Measurements from ENCODE around the gene ZNF202.
"Not testable (repeated sequence)": the region's sequence is repeated elsewhere in the genome, so short reads cannot be mapped to it uniquely, and the experiment has no call there.

ZNF202 gene

GRCh38 chr11:123725995-123726655 lies 15.3 kb downstream of the ZNF202 start:
- DNase-seq (ENCODE audit: low read depth in 2 of 2) = no peak
- TF ChIP-seq CTCF (IDR thresholded peaks at IDR 0.05; ENCODE audit: low read depth, low read length) = no peak
- no peak overlapping the region for H3K4me3 ChIP-seq (replicated peaks in 1 of 2; ENCODE audit: low read depth in 2 of 2, low read length in 2 of 2)

- TF ChIP-seq CTCF (IDR thresholded peaks at IDR 0.05; ENCODE audit: low read depth, low read length) = no peak
- DNase-seq (ENCODE audit: low read depth in 2 of 2) = peak in 1 of 2 donors; percentile 66
- H3K4me3 ChIP-seq (replicated peaks in 1 of 2; ENCODE audit: low read depth in 2 of 2, low read length in 2 of 2) = no peak overlapping the region
Measured at GRCh38 chr11:123719452-123719851, 22.0 kb downstream of the ZNF202 start.

GRCh38 chr11:123718469-123718868 lies 23.0 kb downstream of the ZNF202 start:
- peak in 1 of 2 donors; percentile 7 for DNase-seq (ENCODE audit: low read depth in 2 of 2)
- no peak overlapping the region for H3K4me3 ChIP-seq (replicated peaks in 1 of 2; ENCODE audit: low read depth in 2 of 2, low read length in 2 of 2)
- no peak for TF ChIP-seq CTCF (IDR thresholded peaks at IDR 0.05; ENCODE audit: low read depth, low read length)

- no peak overlapping the region for H3K4me3 ChIP-seq (replicated peaks in 1 of 2; ENCODE audit: low read depth in 2 of 2, low read length in 2 of 2)
- DNase-seq (ENCODE audit: low read depth in 2 of 2) = peak in 1 of 2 donors; percentile 6
- no peak for TF ChIP-seq CTCF (IDR thresholded peaks at IDR 0.05; ENCODE audit: low read depth, low read length)
Measured at GRCh38 chr11:123718063-123718462, 23.4 kb downstream of the ZNF202 start.

GRCh38 chr11:123712627-123713026 lies 28.8 kb downstream of the ZNF202 start:
- H3K4me3 ChIP-seq (replicated peaks in 1 of 2; ENCODE audit: low read depth in 2 of 2, low read length in 2 of 2); DNase-seq (ENCODE audit: low read depth in 2 of 2): not testable (repeated sequence)

- peak; percentile 83 for TF ChIP-seq CTCF (IDR thresholded peaks at IDR 0.05; ENCODE audit: low read depth, low read length)
Measured at GRCh38 chr11:123707606-123708205, 33.8 kb downstream of the ZNF202 start.

GRCh38 chr11:123707206-123707605 lies 34.3 kb downstream of the ZNF202 start:
- H3K4me3 ChIP-seq (replicated peaks in 1 of 2; ENCODE audit: low read depth in 2 of 2, low read length in 2 of 2) = no peak overlapping the region
- no peak for TF ChIP-seq CTCF (IDR thresholded peaks at IDR 0.05; ENCODE audit: low read depth, low read length)
- no peak for DNase-seq (ENCODE audit: low read depth in 2 of 2)

More at GRCh38 chr11:123707606-123708205, 33.8 kb downstream of the ZNF202 start:
- H3K4me3 ChIP-seq (replicated peaks in 1 of 2; ENCODE audit: low read depth in 2 of 2, low read length in 2 of 2) = no peak overlapping the region
- DNase-seq (ENCODE audit: low read depth in 2 of 2) = peak; percentile 74 to 83

All from cardiac fibroblast (primary cell).